H9 (cell line): Measurements from ENCODE around the gene MISP. TPM values are rescaled to one million over a fixed set of nuclear protein-coding genes. Genes with fewer than 3 reads are reported as not detected.

ENCODE experiments used
- DNase-seq: peaks from one replicate; pipeline ENCODE4 v3.0.0-alpha.2; 2017
- H2AFZ ChIP-seq: one replicate; pipeline ENCODE4 v1.6.1; 2013; ENCODE audit warnings: mild to moderate bottlenecking, low read length, control low read depth, moderate library complexity
- H2AK5ac ChIP-seq: 2 replicates; pipeline ENCODE4 v1.6.1; 2013; ENCODE audit warnings: low read length, control low read depth, mixed read lengths; ENCODE audit not compliant: insufficient read length
- H2BK120ac ChIP-seq: one replicate; pipeline ENCODE4 v1.6.1; 2013; ENCODE audit warnings: low read depth, mild to moderate bottlenecking, low read length, control low read depth, inconsistent platforms; ENCODE audit not compliant: poor library complexity, severe bottlenecking
- H2BK12ac ChIP-seq: 2 replicates; pipeline ENCODE4 v1.6.1; 2013; ENCODE audit warnings: low read length, control low read depth, mixed read lengths, low read depth; ENCODE audit not compliant: insufficient read length
- H2BK15ac ChIP-seq: 2 replicates; pipeline ENCODE4 v1.6.1; 2013; ENCODE audit warnings: low read depth, low read length, control low read depth
- H2BK20ac ChIP-seq: one replicate; pipeline ENCODE4 v1.6.1; 2013; ENCODE audit warnings: low read depth, mild to moderate bottlenecking, low read length, control low read depth, inconsistent platforms; ENCODE audit not compliant: poor library complexity, severe bottlenecking
- H2BK5ac ChIP-seq: 2 replicates; pipeline ENCODE4 v1.6.1; 2013; ENCODE audit warnings: low read length, control low read depth, mixed read lengths; ENCODE audit not compliant: insufficient read length
- H3K14ac ChIP-seq: 2 replicates; pipeline ENCODE4 v1.6.1; 2013; ENCODE audit warnings: low read length, control low read depth; ENCODE audit not compliant: insufficient read depth
- H3K18ac ChIP-seq: 2 replicates; pipeline ENCODE4 v1.6.1; 2013; ENCODE audit warnings: low read depth, mild to moderate bottlenecking, mixed read lengths, low read length, control low read depth; ENCODE audit not compliant: insufficient read length
- H3K23ac ChIP-seq: 2 replicates; pipeline ENCODE4 v1.6.1; 2013; ENCODE audit warnings: low read length, control low read depth, mixed read lengths, low read depth; ENCODE audit not compliant: insufficient read length
- H3K23me2 ChIP-seq: 2 replicates; pipeline ENCODE4 v1.6.1; 2013; ENCODE audit warnings: low read depth, mild to moderate bottlenecking, mixed read lengths, low read length, control low read depth; ENCODE audit not compliant: insufficient read length, poor library complexity, severe bottlenecking
- H3K27ac ChIP-seq: 2 replicates; pipeline ENCODE4 v1.5.1; 2013; ENCODE audit warnings: low read length, control low read depth, mixed read lengths, low read depth; ENCODE audit not compliant: insufficient read length
- H3K27me3 ChIP-seq: 2 replicates; pipeline ENCODE4 v1.6.1; 2013; ENCODE audit warnings: low read length, control low read depth, inconsistent platforms; ENCODE audit not compliant: insufficient read depth
- H3K4ac ChIP-seq: 2 replicates; pipeline ENCODE4 v1.6.1; 2013; ENCODE audit warnings: low read depth, mild to moderate bottlenecking, control low read depth, inconsistent platforms, low read length, moderate library complexity
- H3K4me1 ChIP-seq: 2 replicates; pipeline ENCODE4 v1.6.1; 2013; ENCODE audit warnings: low read length, control low read depth, inconsistent platforms; ENCODE audit not compliant: insufficient read depth
- H3K4me2 ChIP-seq: 2 replicates; pipeline ENCODE4 v1.6.1; 2013; ENCODE audit warnings: low read length, control low read depth, mixed read lengths; ENCODE audit not compliant: insufficient read length, insufficient read depth
- H3K56ac ChIP-seq: 2 replicates; pipeline ENCODE4 v1.6.1; 2013; ENCODE audit warnings: low read depth, mild to moderate bottlenecking, mixed read lengths, low read length, control low read depth; ENCODE audit not compliant: insufficient read length
- H3K79me1 ChIP-seq: 2 replicates; pipeline ENCODE4 v1.6.1; 2013; ENCODE audit warnings: low read depth, mild to moderate bottlenecking, moderate library complexity, low read length, control low read depth, inconsistent platforms; ENCODE audit not compliant: insufficient read depth, poor library complexity, severe bottlenecking
- H3K79me2 ChIP-seq: 2 replicates; pipeline ENCODE4 v1.6.1; 2013; ENCODE audit warnings: low read length, control low read depth, inconsistent platforms; ENCODE audit not compliant: insufficient read depth
- H3K9ac ChIP-seq: 2 replicates; pipeline ENCODE4 v1.6.1; 2013; ENCODE audit warnings: low read length, control low read depth, mixed read lengths; ENCODE audit not compliant: insufficient read length; ENCODE audit errors: extremely low read depth
- H3K9me3 ChIP-seq: one replicate; pipeline ENCODE4 v1.6.1; 2013; ENCODE audit warnings: low read depth, low read length, inconsistent platforms; ENCODE audit not compliant: control insufficient read depth
- H3T11ph ChIP-seq: one replicate; pipeline ENCODE4 v1.6.1; 2013; ENCODE audit warnings: mild to moderate bottlenecking, low read length, control low read depth, inconsistent platforms
- H4K20me1 ChIP-seq: one replicate; pipeline ENCODE4 v1.6.1; 2013; ENCODE audit not compliant: control insufficient read depth, insufficient read length, insufficient read depth
- H4K5ac ChIP-seq: 2 replicates; pipeline ENCODE4 v1.6.1; 2013; ENCODE audit warnings: low read depth, mild to moderate bottlenecking, mixed read lengths, low read length, control low read depth; ENCODE audit not compliant: insufficient read length
- H4K8ac ChIP-seq: replicated peaks from 2 replicates; pipeline ENCODE4 v1.6.1; 2013; ENCODE audit warnings: low read length, control low read depth, mixed read lengths, low read depth; ENCODE audit not compliant: insufficient read length
- H4K91ac ChIP-seq: 2 replicates; pipeline ENCODE4 v1.6.1; 2013; ENCODE audit warnings: low read depth, mild to moderate bottlenecking, moderate library complexity, mixed read lengths, low read length, control low read depth; ENCODE audit not compliant: insufficient read length
- H3K27ac Mint-ChIP-seq, 3 experiments: 2 replicates in 2 of 3; 3 replicates in 1 of 3; pipeline ENCODE4 v1.8.0; 2020 to 2021; ENCODE audit warnings: mixed read lengths in 3 of 3, mild to moderate bottlenecking in 1 of 3, moderate library complexity in 1 of 3
- H3K27me3 Mint-ChIP-seq: 2 replicates; pipeline ENCODE4 v1.8.0; 2021; ENCODE audit warnings: low read depth, mild to moderate bottlenecking, moderate library complexity, mixed read lengths
- H3K36me3 Mint-ChIP-seq, 3 experiments: 2 replicates in 2 of 3; 3 replicates in 1 of 3; pipeline ENCODE4 v1.8.0; 2020 to 2021; ENCODE audit warnings: low read depth in 3 of 3, mixed read lengths in 3 of 3; ENCODE audit not compliant: insufficient read depth in 1 of 3
- H3K4me1 Mint-ChIP-seq, 2 experiments: 2 replicates each; pipeline ENCODE4 v1.8.0; 2020; ENCODE audit warnings: mixed read lengths in 2 of 2
- H3K4me3 Mint-ChIP-seq, 2 experiments: 2 replicates in 1 of 2; 3 replicates in 1 of 2; pipeline ENCODE4 v1.8.0; 2020 to 2021; ENCODE audit warnings: mild to moderate bottlenecking in 2 of 2, mixed read lengths in 2 of 2, moderate library complexity in 1 of 2
- H3K9me3 Mint-ChIP-seq, 2 experiments: 2 replicates in 1 of 2; 3 replicates in 1 of 2; pipeline ENCODE4 v1.8.0; 2020; ENCODE audit warnings: mild to moderate bottlenecking in 2 of 2, mixed read lengths in 2 of 2, moderate library complexity in 1 of 2
- WGBS: extraction: QIAGEN DNeasy Blood & Tissue Kit; methylation state at CpG from one replicate; pipeline ENCODE4 v1.1.7; 2013; ENCODE audit warnings: missing lambda C conversion rate, low lambda C conversion rate, mixed read lengths; ENCODE audit not compliant: insufficient read length; ENCODE audit errors: extremely low coverage; 5-methylcytosine and 5-hydroxymethylcytosine counted together
- total RNA-seq: library from RNA; stranded (reverse); gene quantifications from 2 replicates; pipeline ENCODE4 v1.2.1, GENCODE V29; 2021
- TF ChIP-seq, protein P1 (sequence below): fragments of 200-600 bp; sonication (generic); conservative IDR thresholded peaks from 3 replicates; pipeline ENCODE4 v1.8.0; 2021; ENCODE audit warnings: antibody characterized with exemption, mild to moderate bottlenecking

Gene MISP
- total RNA-seq, 1 experiment from 2014 or later = 0.44 TPM

DNA sequence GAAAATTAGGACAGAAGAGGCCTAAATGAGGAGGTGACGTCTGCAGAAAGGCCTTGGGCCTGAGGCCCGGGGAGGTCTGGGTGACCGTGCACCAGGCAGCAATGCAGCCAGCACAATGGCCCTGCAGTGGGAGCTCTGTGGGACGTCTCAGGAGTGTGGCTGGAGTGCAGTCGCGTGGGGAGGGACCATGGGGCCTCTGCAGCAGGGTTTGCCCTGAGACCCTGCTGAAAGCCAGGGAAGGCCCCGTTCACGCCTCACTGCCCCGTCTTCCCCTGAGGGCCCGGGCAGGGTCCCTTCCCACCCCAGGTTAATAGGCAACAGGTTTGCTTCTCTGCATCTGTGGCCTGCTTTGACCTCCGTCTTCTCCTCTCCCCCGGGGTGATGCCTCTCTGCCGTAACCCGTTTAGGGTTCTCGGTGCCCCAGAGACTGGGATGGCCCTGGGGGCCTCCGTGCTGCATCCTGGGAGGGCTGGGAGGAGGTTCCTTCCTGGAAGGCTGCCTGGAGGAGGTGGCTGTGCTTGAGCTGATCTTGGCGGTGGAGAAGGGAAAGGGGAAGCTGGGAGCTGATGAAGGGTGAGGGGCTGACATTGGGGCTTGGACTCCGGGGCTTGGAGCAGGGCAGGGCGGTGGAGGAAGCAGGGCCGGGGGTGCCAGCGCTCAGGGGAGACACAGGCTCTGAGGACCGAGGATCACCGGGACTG is 32.5 kb upstream of the MISP start:
- Histone ChIP-seq H2AFZ (no peak overlapping the region), H3K18ac (no peak overlapping the region), H3K23ac (no peak overlapping the region), H3K9me3 (no peaks in the 10 kb centered on the region), H4K91ac (no peak overlapping the region), H3K27me3 (no peaks in the 10 kb centered on the region), H2BK5ac (no peak overlapping the region), H3K79me1 (no peaks in the 10 kb centered on the region), H3K4me2 (no peak overlapping the region), H3K56ac (no peak overlapping the region), H4K8ac (no peak overlapping the region), H2BK120ac (no peak overlapping the region), H3K4ac (no peak overlapping the region), H2AK5ac (no peak overlapping the region), H4K5ac (no peak overlapping the region), H3K14ac (no peak overlapping the region), H3T11ph (no peak overlapping the region), H2BK20ac (no peak overlapping the region), H3K23me2 (no peaks in the 10 kb centered on the region), H3K79me2 (no peaks in the 10 kb centered on the region), H3K9ac (no peak overlapping the region), H3K27ac (no peak overlapping the region), H2BK15ac (no peak overlapping the region), H2BK12ac (no peak overlapping the region), H3K4me1 (no peaks in the 10 kb centered on the region), H4K20me1 (no peaks in the 10 kb centered on the region)
- H3K36me3 Mint-ChIP-seq = peaks cover 6 to 9% (median 8%) of the 10 kb centered on the region in 3 experiments; a peak in 6 of 7 replicates
- H3K4me3 Mint-ChIP-seq = peak overlapping the region in 1 of 2 experiments; percentile 29; a peak in 2 of 5 replicates
- TF ChIP-seq, protein P1, sequence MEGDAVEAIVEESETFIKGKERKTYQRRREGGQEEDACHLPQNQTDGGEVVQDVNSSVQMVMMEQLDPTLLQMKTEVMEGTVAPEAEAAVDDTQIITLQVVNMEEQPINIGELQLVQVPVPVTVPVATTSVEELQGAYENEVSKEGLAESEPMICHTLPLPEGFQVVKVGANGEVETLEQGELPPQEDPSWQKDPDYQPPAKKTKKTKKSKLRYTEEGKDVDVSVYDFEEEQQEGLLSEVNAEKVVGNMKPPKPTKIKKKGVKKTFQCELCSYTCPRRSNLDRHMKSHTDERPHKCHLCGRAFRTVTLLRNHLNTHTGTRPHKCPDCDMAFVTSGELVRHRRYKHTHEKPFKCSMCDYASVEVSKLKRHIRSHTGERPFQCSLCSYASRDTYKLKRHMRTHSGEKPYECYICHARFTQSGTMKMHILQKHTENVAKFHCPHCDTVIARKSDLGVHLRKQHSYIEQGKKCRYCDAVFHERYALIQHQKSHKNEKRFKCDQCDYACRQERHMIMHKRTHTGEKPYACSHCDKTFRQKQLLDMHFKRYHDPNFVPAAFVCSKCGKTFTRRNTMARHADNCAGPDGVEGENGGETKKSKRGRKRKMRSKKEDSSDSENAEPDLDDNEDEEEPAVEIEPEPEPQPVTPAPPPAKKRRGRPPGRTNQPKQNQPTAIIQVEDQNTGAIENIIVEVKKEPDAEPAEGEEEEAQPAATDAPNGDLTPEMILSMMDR = no peak
- WGBS = no CpG with 5 or more reads among the region's 23 CpGs
- peaks cover 7 to 9% of the 10 kb centered on the region in 2 experiments; a peak in 3 of 4 replicates for H3K4me1 Mint-ChIP-seq
- peak overlapping the region; percentile 46 to 94 (median 89); a peak in 6 of 7 replicates for H3K27ac Mint-ChIP-seq
- no peak for DNase-seq
- peaks cover 4 to 8% of the 10 kb centered on the region in 2 experiments; a peak in 4 of 5 replicates for H3K9me3 Mint-ChIP-seq
- H3K27me3 Mint-ChIP-seq = peaks cover 3% of the 10 kb centered on the region; the same call in 1 of the 2 replicates
